NT2/D1 (cell line): ENCODE measurements around the gene SRPK2.

Experiments
- SUZ12 ChIP-seq: IDR thresholded peaks from 2 replicates; pipeline ENCODE4 v1.6.1; 2011; ENCODE audit not compliant: insufficient read length, insufficient read depth; ENCODE audit errors: extremely low read depth
- YY1 ChIP-seq: IDR thresholded peaks from 2 replicates; pipeline ENCODE4 v1.6.1; 2011; ENCODE audit not compliant: insufficient read length, insufficient read depth
- ZNF274 ChIP-seq: IDR thresholded peaks from 2 replicates; pipeline ENCODE4 v1.6.1; 2011; ENCODE audit warnings: mild to moderate bottlenecking, low read depth, low read length

- TF ChIP-seq ZNF274 = no peak
- TF ChIP-seq SUZ12 = no peak
- no peak for TF ChIP-seq YY1
Measured at GRCh38 chr7:105130048-105130447, 258.7 kb downstream of the SRPK2 start.
